ENCODE results near the gene DNAJC16. TPM values are rescaled to one million over a fixed set of nuclear protein-coding genes. Genes with fewer than 3 reads are reported as not detected.

Gene DNAJC16
- total and polyA plus RNA-seq, 2 of the 13 experiments (the other 11 are each of a cell fraction or from before 2014, with no cell fraction given), result 11.4 to 15.4 TPM

- peak; percentile 51 for TF ChIP-seq UBTF (CRISPR knock-in tag; IDR thresholded peaks at IDR 0.05)
- no peak for TF ChIP-seq MNT (IDR thresholded peaks at IDR 0.05)
- TF ChIP-seq ELF3 (CRISPR knock-in tag; IDR thresholded peaks at IDR 0.05), result no peak
- peak; percentile 76; the same call in 1 of the 2 replicates for TF ChIP-seq GABPB1 (CRISPR knock-in tag; IDR thresholded peaks at IDR 0.05)
- TF ChIP-seq, protein P1, sequence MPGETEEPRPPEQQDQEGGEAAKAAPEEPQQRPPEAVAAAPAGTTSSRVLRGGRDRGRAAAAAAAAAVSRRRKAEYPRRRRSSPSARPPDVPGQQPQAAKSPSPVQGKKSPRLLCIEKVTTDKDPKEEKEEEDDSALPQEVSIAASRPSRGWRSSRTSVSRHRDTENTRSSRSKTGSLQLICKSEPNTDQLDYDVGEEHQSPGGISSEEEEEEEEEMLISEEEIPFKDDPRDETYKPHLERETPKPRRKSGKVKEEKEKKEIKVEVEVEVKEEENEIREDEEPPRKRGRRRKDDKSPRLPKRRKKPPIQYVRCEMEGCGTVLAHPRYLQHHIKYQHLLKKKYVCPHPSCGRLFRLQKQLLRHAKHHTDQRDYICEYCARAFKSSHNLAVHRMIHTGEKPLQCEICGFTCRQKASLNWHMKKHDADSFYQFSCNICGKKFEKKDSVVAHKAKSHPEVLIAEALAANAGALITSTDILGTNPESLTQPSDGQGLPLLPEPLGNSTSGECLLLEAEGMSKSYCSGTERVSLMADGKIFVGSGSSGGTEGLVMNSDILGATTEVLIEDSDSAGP (CRISPR knock-in tag; IDR thresholded peaks at IDR 0.05; ENCODE audit: borderline replicate concordance), result 0 out of 2 replicates have a peak, but pooled peaks have one; percentile 18
- TF ChIP-seq, protein P2, sequence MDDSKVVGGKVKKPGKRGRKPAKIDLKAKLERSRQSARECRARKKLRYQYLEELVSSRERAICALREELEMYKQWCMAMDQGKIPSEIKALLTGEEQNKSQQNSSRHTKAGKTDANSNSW (CRISPR knock-in tag; IDR thresholded peaks at IDR 0.05; ENCODE audit: borderline replicate concordance), result no peak
- TF ChIP-seq PRPF4 (IDR thresholded peaks at IDR 0.05; ENCODE audit: low read depth, low read length, poor library complexity, severe bottlenecking), result no peak
- 0 out of 2 replicates have a peak, but pooled peaks have one; percentile 4 for TF ChIP-seq HNF4A (CRISPR knock-in tag; IDR thresholded peaks at IDR 0.05)
- no peak for TF ChIP-seq ZNF790 (CRISPR knock-in tag; IDR thresholded peaks at IDR 0.05; ENCODE audit: borderline replicate concordance)
- TF ChIP-seq KDM5B (CRISPR knock-in tag; IDR thresholded peaks at IDR 0.05; ENCODE audit: borderline replicate concordance), result 0 out of 2 replicates have a peak, but pooled peaks have one; percentile 51
- no peak for TF ChIP-seq ZNF280D (CRISPR knock-in tag; IDR thresholded peaks at IDR 0.05)
Observed at GRCh38 chr1:15524021-15524282, 2.7 kb upstream of the DNAJC16 start, which contains the start of gene CASP9 (continued).

All from HepG2 (cell line).